CD4-positive, CD25-positive, alpha-beta regulatory T cell (primary cell): Measurements from ENCODE around the gene AAR2. TPM values are rescaled to one million over a fixed set of nuclear protein-coding genes. Genes with fewer than 3 reads are reported as not detected.

Experiments
- ATAC-seq, 2 donors: fragments of 150-1000 bp; cut with Tn5 transposase; one replicate each; pipeline ENCODE4 v1.10.0; 2021; ENCODE audit warnings: low read depth in 2 of 2, moderate number of reproducible peaks in 2 of 2, moderate library complexity in 1 of 2
- DNase-seq, 3 donors: peaks; one replicate each; pipeline versions ENCODE4 v3.0.0 to v3.0.0-alpha.2; 2012 to 2022; ENCODE audit warnings: mixed read lengths in 1 of 3
- H3K27ac ChIP-seq: one replicate; pipeline ENCODE4 v1.7.0; 2013; ENCODE audit warnings: mild to moderate bottlenecking, low read length; ENCODE audit not compliant: insufficient read depth, poor library complexity, severe bottlenecking
- H3K27me3 ChIP-seq: one replicate; pipeline ENCODE4 v1.7.0; 2013; ENCODE audit warnings: low read length; ENCODE audit not compliant: control insufficient read depth, insufficient read depth
- H3K36me3 ChIP-seq: one replicate; pipeline ENCODE4 v1.7.0; 2013; ENCODE audit warnings: mild to moderate bottlenecking, low read length, moderate library complexity; ENCODE audit not compliant: control insufficient read depth, insufficient read depth
- H3K4me1 ChIP-seq: 2 replicates; pipeline ENCODE4 v1.7.0; 2013; ENCODE audit warnings: mild to moderate bottlenecking, low read length; ENCODE audit not compliant: insufficient read depth, control insufficient read depth, poor library complexity, severe bottlenecking
- H3K4me3 ChIP-seq: one replicate; pipeline ENCODE4 v1.7.0; 2013; ENCODE audit warnings: low read depth, mild to moderate bottlenecking, low read length, moderate library complexity
- H3K9me3 ChIP-seq, 2 experiments: 1 replicate in 1 of 2; 2 replicates in 1 of 2; pipeline ENCODE4 v1.7.0; 2013; ENCODE audit warnings: low read length in 2 of 2, mild to moderate bottlenecking in 1 of 2, moderate library complexity in 1 of 2; ENCODE audit not compliant: control insufficient read depth in 2 of 2
- H3K27ac Mint-ChIP-seq, 3 donors: one replicate each; pipeline ENCODE4 v1.8.0; 2020 to 2022; ENCODE audit warnings: mild to moderate bottlenecking in 3 of 3, mixed read lengths in 3 of 3, moderate library complexity in 2 of 3
- H3K27me3 Mint-ChIP-seq: one replicate; pipeline ENCODE4 v1.8.0; 2022; ENCODE audit warnings: mild to moderate bottlenecking, mixed read lengths
- H3K36me3 Mint-ChIP-seq: one replicate; pipeline ENCODE4 v1.8.0; 2020; ENCODE audit warnings: mixed read lengths
- H3K4me1 Mint-ChIP-seq, 4 donors: one replicate each; pipeline ENCODE4 v1.8.0; 2020 to 2022; ENCODE audit warnings: mixed read lengths in 4 of 4, mild to moderate bottlenecking in 1 of 4
- H3K4me3 Mint-ChIP-seq, 4 donors: one replicate each; pipeline ENCODE4 v1.8.0; 2020 to 2022; ENCODE audit warnings: mild to moderate bottlenecking in 4 of 4, mixed read lengths in 4 of 4, moderate library complexity in 3 of 4
- H3K9me3 Mint-ChIP-seq, 7 donors: one replicate each; pipeline ENCODE4 v1.8.0; 2020 to 2022; ENCODE audit warnings: mixed read lengths in 7 of 7, mild to moderate bottlenecking in 3 of 7, moderate library complexity in 2 of 7
- polyA plus RNA-seq, 4 donors: library from polyadenylated mRNA; unstranded; fragments of 300-500 nt; fragmentation: Illumina TruSeq; gene quantifications; one replicate each; pipeline ENCODE4 v1.2.3, GENCODE V29; 2021
- total RNA-seq: library from RNA; stranded (reverse); gene quantifications from one replicate; pipeline ENCODE4 v1.2.3, GENCODE V29; 2022

AAR2 gene
- total and polyA plus RNA-seq, 5 donors from 2014 or later: 18.0 to 58.3 (median 49.0) TPM

DNA sequence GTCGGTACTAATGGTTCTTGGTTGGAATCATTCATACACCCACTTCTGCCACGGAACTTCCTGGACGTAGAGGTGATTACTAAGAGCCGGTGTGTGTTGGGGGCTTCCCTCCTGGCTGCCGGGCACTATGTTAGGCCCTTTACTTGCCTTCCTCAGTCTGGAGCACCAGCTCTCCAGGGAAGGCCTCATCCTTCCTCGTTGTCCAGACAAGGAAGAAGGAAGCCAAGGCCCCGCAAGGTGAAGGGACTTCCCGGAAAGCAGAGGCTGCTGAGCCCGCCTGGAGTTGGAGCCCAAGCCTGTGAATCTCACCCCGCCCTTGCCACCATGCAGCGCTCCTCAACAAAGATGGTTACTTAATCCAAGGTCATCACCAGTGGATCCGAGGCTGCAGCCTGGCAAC is 26.2 kb downstream of the AAR2 start:
- Histone ChIP-seq H3K36me3 (peaks cover 3% of the 10 kb centered on the region), H3K4me3 (no peak overlapping the region), H3K27ac (no peak overlapping the region), H3K4me1 (no peaks in the 10 kb centered on the region), H3K9me3 (no peaks in the 10 kb centered on the region), H3K27me3 (no peaks in the 10 kb centered on the region)
- DNase-seq (no peak), ATAC-seq (no peak)
- no peaks in the 10 kb centered on the region for H3K4me1 Mint-ChIP-seq
- H3K36me3 Mint-ChIP-seq: no peaks in the 10 kb centered on the region
- peaks cover 5% of the 10 kb centered on the region for H3K27me3 Mint-ChIP-seq
- H3K4me3 Mint-ChIP-seq: no peak overlapping the region
- H3K27ac Mint-ChIP-seq: no peak overlapping the region
- peaks cover 0 to 4% (median 0%) of the 10 kb centered on the region in 7 donors for H3K9me3 Mint-ChIP-seq

DNA sequence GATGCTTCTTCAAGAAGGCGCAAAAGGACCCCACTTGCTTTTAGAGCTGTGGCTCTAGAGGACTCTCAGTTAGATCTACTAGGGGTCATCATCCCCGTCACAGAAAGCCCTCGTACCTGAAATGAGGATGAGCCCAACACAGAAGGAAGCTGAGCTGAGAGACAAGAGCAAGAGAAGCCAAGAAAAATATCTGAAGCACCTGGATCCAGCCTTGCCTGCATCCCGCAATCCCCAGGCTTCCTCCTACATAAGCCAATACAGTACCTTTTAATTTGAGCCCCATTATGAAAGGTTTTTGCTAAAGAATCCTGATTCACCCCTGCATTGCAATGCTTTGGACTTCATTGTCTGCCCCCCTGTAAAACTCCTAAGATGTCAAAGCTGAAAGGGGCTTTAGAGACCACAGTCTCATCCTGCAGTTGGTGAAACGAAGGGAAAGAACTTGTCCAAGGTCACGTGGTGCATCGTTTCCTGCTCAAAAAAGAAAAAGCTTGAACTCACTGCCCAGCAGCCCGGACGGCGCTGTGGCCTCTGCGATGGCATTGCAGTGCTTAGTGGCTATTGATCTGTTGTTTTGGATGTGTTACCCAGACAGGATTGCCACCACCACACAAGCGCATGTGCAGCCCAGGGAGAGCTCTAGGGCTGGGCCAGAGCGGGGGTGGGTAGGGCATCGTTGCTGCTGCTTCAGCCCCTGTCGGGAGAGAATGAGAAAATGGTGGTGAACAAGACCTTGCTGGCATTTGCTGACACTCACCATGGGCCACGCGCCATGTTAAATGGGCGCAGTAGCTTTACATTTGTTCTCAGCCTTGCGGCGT is 28.4 kb downstream of the AAR2 start:
- ATAC-seq: no peak
- Mint-ChIP-seq H3K4me3 (no peak overlapping the region), H3K27ac (no peak overlapping the region)

DNA sequence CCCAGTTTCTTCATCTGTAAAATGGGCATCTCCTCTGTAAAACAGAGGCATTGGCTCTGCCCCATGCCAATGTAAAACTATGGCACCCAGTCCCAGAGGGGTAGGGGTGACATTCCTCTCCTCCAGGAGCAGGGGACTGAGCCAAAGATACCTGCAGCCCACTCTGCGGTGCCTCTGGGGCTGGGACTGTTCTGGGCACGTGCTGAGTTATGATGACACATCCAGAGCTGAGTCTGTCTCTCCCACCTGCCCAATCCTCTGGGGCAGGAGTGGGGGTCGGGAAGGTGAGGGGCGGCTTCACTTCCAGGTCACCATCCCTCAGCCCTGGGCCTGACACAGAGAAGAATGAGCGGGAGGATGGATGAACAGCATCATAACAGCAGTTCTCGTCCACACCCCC is 29.9 kb downstream of the AAR2 start:
- Mint-ChIP-seq H3K4me3 (no peak overlapping the region), H3K27me3 (no peaks in the 10 kb centered on the region), H3K27ac (no peak overlapping the region), H3K9me3 (peaks cover 0 to 3% (median 0%) of the 10 kb centered on the region in 7 donors), H3K36me3 (no peaks in the 10 kb centered on the region), H3K4me1 (no peaks in the 10 kb centered on the region)
- no peaks in the 10 kb centered on the region for H3K4me1 ChIP-seq
- no peak overlapping the region for H3K4me3 ChIP-seq
- H3K9me3 ChIP-seq: no peaks in the 10 kb centered on the region
- DNase-seq (no peak), ATAC-seq (no peak)
- H3K36me3 ChIP-seq: no peaks in the 10 kb centered on the region
- no peaks in the 10 kb centered on the region for H3K27me3 ChIP-seq
- H3K27ac ChIP-seq: no peak overlapping the region

More for the DNA sequence above, 28.4 kb downstream of the AAR2 start:
- DNase-seq: no peak
- H3K27ac ChIP-seq: no peak overlapping the region
- no peak overlapping the region for H3K4me3 ChIP-seq
- H3K27me3 ChIP-seq: no peaks in the 10 kb centered on the region
- peaks cover 5% of the 10 kb centered on the region for H3K27me3 Mint-ChIP-seq
- no peaks in the 10 kb centered on the region for H3K4me1 ChIP-seq
- H3K9me3 Mint-ChIP-seq: peaks cover 0 to 3% (median 0%) of the 10 kb centered on the region in 7 donors
- H3K4me1 Mint-ChIP-seq: no peaks in the 10 kb centered on the region
- H3K9me3 ChIP-seq: no peaks in the 10 kb centered on the region
- no peaks in the 10 kb centered on the region for H3K36me3 Mint-ChIP-seq
- H3K36me3 ChIP-seq: no peaks in the 10 kb centered on the region

DNA sequence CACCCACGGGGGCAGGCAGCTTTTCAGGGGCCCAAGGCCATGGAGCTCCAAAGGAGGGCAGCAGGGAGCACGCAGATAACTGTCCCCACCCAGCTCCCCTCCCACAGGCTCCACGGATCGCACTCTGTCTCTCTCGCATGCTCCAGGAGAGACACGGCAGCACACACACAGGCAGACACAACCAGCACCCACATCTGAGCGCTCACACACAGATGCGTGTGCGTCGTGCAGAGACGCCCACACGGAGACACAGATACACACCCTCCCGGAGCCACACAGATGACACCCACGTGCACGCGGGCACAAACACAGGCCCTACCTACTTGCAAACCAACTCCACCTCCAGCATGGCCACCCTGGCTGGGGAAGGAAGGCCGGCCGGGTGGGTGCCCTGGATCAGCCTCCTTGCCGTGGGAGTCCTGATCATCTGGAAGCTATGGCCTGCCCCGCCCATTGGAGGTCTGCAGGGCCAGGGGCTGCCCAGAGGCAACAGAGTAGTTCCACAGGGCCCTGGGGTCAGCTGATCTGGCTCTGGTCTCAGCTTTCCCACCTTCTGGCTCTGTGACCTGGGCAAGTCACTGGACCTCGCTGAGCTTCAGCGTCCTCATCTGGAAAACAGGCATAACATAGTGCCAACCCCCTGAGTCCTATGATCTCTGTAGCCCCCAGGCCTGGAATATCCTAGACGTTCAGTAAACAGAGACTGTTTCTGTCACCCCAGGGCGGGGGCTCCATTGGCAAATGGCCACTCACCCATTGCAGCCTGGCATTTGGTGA is 31.5 kb downstream of the AAR2 start:
- Histone ChIP-seq H3K4me3 (no peak overlapping the region), H3K27me3 (no peaks in the 10 kb centered on the region), H3K4me1 (no peaks in the 10 kb centered on the region), H3K36me3 (no peaks in the 10 kb centered on the region), H3K27ac (no peak overlapping the region), H3K9me3 (no peaks in the 10 kb centered on the region)
- Mint-ChIP-seq H3K4me3 (no peak overlapping the region), H3K9me3 (peaks cover 0 to 3% (median 0%) of the 10 kb centered on the region in 7 donors), H3K27me3 (peaks cover 6% of the 10 kb centered on the region), H3K4me1 (no peaks in the 10 kb centered on the region), H3K27ac (no peak overlapping the region), H3K36me3 (no peaks in the 10 kb centered on the region)
- ATAC-seq: no peak
- no peak for DNase-seq

DNA sequence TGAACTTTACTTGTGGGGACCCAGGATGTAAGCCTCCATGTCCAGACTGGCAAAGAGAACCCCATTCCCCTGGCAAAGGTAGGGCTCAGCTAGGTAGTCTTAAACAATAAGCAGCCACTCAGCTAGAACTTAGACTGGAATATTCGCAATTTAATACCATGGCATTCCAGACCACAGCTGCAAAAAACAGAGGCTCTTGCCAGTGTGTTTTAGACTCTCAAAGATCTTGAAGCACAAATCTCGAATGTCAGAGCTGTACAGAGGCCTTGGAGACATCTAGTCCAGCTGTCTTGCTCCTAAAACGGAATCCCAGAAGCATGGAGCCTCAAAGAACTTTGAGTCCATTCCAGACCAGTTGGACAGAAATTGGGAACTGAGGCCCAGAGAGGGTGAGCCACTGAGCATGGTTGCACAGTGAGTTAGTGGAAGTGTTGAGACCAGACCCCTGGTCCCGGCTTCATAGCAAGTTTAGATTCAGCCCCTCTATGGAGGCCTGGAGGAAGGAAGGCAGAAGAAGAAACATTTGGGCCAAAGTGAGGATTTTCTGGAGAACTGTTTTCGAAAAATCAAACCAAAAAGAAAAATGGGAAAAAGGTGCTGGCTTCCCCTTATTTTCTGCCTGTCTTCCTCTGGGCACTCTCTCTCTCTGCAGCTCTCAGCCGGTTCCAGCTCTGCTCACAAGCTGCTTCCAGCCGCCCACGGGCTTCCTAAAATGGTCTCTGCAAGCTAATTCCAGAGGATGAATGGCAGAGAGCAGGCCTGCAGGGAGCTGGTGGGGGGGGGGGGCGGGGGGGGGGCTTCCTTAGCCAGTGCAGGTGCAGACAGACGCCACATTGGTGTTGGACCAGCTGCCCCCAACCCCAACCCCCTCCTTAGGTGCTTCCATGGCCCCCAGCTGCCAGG is 32.4 kb downstream of the AAR2 start:
- no peak for ATAC-seq
- Histone ChIP-seq H3K9me3 (no peaks in the 10 kb centered on the region), H3K4me1 (no peaks in the 10 kb centered on the region), H3K4me3 (no peak overlapping the region), H3K36me3 (no peaks in the 10 kb centered on the region), H3K27ac (no peak overlapping the region), H3K27me3 (no peaks in the 10 kb centered on the region)
- Mint-ChIP-seq H3K4me1 (no peaks in the 10 kb centered on the region), H3K4me3 (no peak overlapping the region), H3K9me3 (peaks cover 0 to 3% (median 0%) of the 10 kb centered on the region in 7 donors), H3K27ac (no peak overlapping the region), H3K36me3 (no peaks in the 10 kb centered on the region), H3K27me3 (peaks cover 8% of the 10 kb centered on the region)
- no peak for DNase-seq

GRCh38 chr20:36269507-36269906 is 33.2 kb downstream of the AAR2 start:
- H3K27ac Mint-ChIP-seq: no peak overlapping the region
- DNase-seq: no peak
- Histone ChIP-seq H3K36me3 (no peaks in the 10 kb centered on the region), H3K4me3 (no peak overlapping the region), H3K4me1 (no peaks in the 10 kb centered on the region), H3K9me3 (no peaks in the 10 kb centered on the region), H3K27me3 (no peaks in the 10 kb centered on the region), H3K27ac (no peak overlapping the region)
- peaks cover 8% of the 10 kb centered on the region for H3K27me3 Mint-ChIP-seq
- H3K36me3 Mint-ChIP-seq: no peaks in the 10 kb centered on the region
- no peaks in the 10 kb centered on the region for H3K4me1 Mint-ChIP-seq
- ATAC-seq: no peak
- H3K4me3 Mint-ChIP-seq: no peak overlapping the region
- H3K9me3 Mint-ChIP-seq: no peaks in the 10 kb centered on the region

DNA sequence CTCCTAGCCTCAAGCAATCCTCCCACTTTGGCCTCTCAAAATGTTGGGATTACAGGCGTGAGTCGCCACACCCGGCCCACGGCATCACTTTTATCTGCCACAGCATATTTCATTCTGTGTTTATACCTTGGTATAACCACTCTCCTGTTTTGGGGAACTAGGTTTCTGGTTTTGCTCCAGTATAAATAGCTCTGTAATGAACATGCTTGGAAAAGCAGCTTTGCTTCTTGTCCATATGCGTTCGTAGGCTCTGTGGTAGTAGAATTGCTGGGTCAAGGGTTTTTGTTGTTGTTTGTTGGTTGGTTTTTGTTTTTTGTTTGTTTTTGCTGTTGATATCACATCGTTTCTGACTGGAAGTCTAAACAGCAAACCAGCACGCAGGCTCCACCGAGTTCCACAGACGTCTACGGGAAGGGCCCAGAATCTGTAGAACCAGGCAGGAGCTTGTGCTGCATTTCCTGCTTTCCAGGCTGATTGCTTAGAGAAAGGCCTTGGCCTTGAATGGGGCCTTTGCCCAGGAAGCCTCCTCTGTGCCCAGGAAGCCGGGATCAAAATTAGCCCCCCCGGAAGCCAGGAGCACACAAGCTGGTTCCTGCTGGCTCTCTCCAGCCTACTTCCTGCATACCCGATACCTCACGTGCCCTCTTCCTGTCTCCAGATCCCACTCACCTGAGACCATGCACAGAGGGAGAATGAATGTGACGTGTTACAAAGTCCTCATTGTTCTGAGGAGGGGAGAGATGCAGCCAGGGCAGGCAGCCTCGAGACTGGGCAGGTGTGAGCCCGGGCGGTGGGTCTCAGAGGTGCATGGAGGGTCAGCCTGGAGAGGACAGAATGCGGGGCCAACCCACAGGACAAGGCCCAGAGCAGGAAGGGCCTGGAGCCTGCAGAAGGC is 34.7 kb downstream of the AAR2 start:
- H3K27ac Mint-ChIP-seq: no peak overlapping the region
- H3K36me3 Mint-ChIP-seq: no peaks in the 10 kb centered on the region
- H3K9me3 Mint-ChIP-seq: peaks cover 0 to 2% (median 0%) of the 10 kb centered on the region in 7 donors
- H3K4me1 Mint-ChIP-seq: no peaks in the 10 kb centered on the region
- ATAC-seq (no peak), DNase-seq (no peak)
- H3K4me3 Mint-ChIP-seq: no peak overlapping the region
- Histone ChIP-seq H3K4me1 (no peaks in the 10 kb centered on the region), H3K36me3 (no peaks in the 10 kb centered on the region), H3K4me3 (no peak overlapping the region), H3K9me3 (no peaks in the 10 kb centered on the region), H3K27me3 (no peaks in the 10 kb centered on the region), H3K27ac (no peak overlapping the region)
- peaks cover 8% of the 10 kb centered on the region for H3K27me3 Mint-ChIP-seq
